Left ventricle myocardium inferior (tissue), 1 donor: ENCODE results near the gene FAM53A. TPM values are rescaled to one million over a fixed set of nuclear protein-coding genes. Genes with fewer than 3 reads are reported as not detected.

ENCODE experiments used
- DNase-seq: peaks from one replicate; pipeline ENCODE4 v3.0.0-alpha.2; 2020
- H3K27ac ChIP-seq: fragments of 200-600 bp; replicated peaks from 2 replicates; pipeline ENCODE4 v1.8.0; 2021
- H3K27me3 ChIP-seq: fragments of 200-600 bp; 2 replicates; pipeline ENCODE4 v1.8.0; 2021; ENCODE audit warnings: low read depth
- H3K36me3 ChIP-seq: fragments of 200-600 bp; 2 replicates; pipeline ENCODE4 v1.8.0; 2021
- H3K4me1 ChIP-seq: fragments of 200-600 bp; 2 replicates; pipeline ENCODE4 v1.8.0; 2021
- H3K4me3 ChIP-seq: fragments of 200-600 bp; 2 replicates; pipeline ENCODE4 v1.8.0; 2021; ENCODE audit warnings: mild to moderate bottlenecking, moderate library complexity
- H3K9me3 ChIP-seq: fragments of 200-600 bp; replicated peaks from 2 replicates; pipeline ENCODE4 v1.8.0; 2021
- intact Hi-C: fragments of 100-400 bp; cut with micrococcal nuclease; formaldehyde crosslinking; loops from one replicate; pipeline ENCODE4 v1.11.0; 2022
- total RNA-seq: library from RNA; stranded (reverse); fragmentation: NEBNext Ultra II Directional; extraction: Animal tissue kit (Norgen Biotek cat#: 25700); gene quantifications from one replicate; pipeline ENCODE4 v1.2.1, GENCODE V29; 2021
- TF ChIP-seq, protein P1 (sequence below): fragments of 200-600 bp; IDR thresholded peaks from 2 replicates; pipeline ENCODE4 v1.8.0; 2021; ENCODE audit warnings: antibody characterized with exemption, mild to moderate bottlenecking, borderline replicate concordance
- donor health status: DM: no; HTN: yes; CAD: no; lungs with severe emphysema.

FAM53A gene
- total RNA-seq, 1 donor from 2014 or later, result 0.71 TPM

DNA sequence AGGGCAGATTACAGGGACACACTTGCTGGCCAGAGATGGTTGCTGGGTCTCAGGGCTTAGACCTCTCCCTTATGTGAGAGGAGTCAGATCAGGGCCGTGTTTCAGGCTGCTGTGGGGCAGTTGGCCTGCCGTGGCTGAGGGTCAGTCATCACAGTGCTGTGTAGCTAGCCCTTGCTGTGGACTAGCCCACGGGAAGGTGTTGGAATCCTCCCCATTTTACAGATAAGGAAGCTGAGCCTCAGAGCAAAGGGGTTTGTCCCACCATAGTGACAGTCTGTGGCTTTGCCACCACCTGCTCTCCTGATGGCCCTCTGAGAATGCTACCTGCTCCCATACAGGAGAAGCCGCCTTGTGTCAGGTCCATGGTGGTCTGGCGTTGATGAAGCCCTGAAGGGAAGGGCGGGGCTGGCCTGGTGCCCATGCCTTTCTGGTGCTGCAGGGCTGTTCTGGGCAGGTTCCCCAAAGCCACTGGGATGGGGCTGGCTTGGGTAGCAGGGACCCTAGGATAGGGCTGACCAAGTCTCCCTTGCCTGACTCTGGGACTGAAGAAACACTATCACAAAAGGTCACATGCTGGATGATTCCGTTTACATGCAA lies 2.4 kb upstream of the FAM53A start:
- no peaks in the 10 kb centered on the region for H3K27me3 ChIP-seq
- TF ChIP-seq, protein P1, sequence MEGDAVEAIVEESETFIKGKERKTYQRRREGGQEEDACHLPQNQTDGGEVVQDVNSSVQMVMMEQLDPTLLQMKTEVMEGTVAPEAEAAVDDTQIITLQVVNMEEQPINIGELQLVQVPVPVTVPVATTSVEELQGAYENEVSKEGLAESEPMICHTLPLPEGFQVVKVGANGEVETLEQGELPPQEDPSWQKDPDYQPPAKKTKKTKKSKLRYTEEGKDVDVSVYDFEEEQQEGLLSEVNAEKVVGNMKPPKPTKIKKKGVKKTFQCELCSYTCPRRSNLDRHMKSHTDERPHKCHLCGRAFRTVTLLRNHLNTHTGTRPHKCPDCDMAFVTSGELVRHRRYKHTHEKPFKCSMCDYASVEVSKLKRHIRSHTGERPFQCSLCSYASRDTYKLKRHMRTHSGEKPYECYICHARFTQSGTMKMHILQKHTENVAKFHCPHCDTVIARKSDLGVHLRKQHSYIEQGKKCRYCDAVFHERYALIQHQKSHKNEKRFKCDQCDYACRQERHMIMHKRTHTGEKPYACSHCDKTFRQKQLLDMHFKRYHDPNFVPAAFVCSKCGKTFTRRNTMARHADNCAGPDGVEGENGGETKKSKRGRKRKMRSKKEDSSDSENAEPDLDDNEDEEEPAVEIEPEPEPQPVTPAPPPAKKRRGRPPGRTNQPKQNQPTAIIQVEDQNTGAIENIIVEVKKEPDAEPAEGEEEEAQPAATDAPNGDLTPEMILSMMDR, result no peak
- peaks cover 14% of the 10 kb centered on the region for H3K4me1 ChIP-seq
- intact Hi-C loops, result no loop called here
- no peaks in the 10 kb centered on the region for H3K9me3 ChIP-seq
- H3K4me3 ChIP-seq, result no peak overlapping the region
- peaks cover 14% of the 10 kb centered on the region for H3K36me3 ChIP-seq
- no peak overlapping the region for H3K27ac ChIP-seq
- DNase-seq, result no peak

DNA sequence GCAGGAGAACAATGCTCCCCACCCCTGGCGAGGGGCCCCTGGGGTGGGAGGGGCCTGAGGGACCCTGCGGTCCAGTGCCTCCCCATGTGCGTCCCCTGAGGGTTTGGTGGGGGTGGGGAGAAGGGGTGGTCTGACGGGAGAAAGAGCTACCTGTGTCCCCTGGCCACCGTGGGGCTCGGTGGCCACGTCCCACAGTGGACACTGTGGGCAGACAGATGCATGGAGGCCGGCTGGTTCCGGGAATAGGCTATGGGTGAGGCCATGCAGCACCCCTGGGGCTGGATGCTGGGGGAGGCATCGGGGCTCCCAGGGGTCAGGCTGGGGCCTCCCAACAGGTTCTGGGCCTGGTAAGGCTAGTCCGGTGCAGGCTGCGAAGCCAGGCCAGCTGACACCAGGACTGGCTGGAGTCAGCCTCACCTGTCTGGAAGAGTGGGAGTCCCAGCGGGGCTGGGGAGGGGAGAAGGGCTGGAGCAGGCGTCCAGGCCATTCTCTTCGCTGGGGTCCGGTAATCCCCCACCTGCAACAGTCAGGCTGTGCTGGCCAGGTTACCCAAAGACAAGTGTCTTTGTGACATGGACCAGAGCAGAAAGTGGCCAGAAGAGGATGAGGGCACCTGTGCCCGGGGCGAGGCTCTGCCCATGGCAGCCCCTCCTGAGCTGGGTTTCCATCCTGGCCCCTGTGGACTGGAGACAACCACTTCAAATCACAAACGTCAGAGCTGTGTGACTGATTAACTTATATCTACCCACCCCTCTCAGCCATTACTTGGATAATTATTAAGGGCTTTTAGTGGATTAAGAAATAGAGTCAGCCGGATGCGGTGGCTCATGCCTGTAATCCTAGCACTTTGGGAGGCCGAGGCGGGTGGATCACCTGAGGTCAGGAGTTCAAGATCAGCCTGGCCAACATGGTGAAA lies 1.4 kb upstream of the FAM53A start:
- Histone ChIP-seq H3K36me3 (peaks cover 4% of the 10 kb centered on the region), H3K9me3 (no peaks in the 10 kb centered on the region), H3K4me1 (peaks cover 14% of the 10 kb centered on the region), H3K27me3 (no peaks in the 10 kb centered on the region), H3K27ac (no peak overlapping the region), H3K4me3 (peak overlapping the region; percentile 77)
- TF ChIP-seq, protein P1, result no peak
- intact Hi-C loops, result no loop called here
- DNase-seq, result no peak

DNA sequence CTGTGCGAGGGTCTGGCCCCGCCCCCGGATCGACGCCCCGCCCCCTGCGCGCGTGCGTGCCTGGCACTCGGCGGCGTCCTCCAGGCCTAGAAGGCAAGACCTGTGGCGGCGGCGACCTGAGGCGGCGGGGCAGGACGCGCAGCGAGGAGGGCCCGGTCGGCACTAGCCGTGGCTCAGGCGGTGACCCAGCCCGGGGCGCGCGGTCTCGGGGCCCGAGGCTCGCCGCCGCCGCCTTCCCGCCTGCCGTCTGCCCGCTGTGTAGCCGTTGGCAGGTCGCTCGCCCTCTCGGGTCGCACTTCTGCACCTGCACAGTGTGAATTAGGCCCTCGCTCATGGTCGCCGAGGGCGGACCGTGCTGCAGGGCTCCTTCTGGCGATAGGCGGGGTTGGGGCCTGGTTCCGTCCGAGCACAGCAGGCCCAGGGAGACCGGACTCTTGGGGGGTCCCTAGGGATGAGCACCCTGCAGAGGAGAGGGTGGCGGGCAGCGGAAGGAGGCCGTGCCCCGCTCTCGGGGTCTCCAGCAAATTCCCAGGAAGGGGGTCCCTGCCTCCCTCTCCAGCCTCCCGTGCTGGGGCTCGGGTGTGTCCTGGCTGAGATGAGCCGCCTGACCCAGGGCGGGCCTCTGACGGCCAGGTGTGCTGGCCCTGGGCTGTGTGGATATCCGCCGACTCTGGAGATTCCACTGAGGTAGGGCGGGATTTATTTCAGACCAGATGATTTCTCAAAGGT lies 557 bp upstream of the FAM53A start:
- peak overlapping the region; percentile 77 for H3K4me3 ChIP-seq
- TF ChIP-seq, protein P1, result no peak
- peaks cover 14% of the 10 kb centered on the region for H3K4me1 ChIP-seq
- H3K27ac ChIP-seq, result peak overlapping the region; percentile 73
- no peak for DNase-seq
- H3K27me3 ChIP-seq, result no peaks in the 10 kb centered on the region
- no peaks in the 10 kb centered on the region for H3K36me3 ChIP-seq
- H3K9me3 ChIP-seq, result no peaks in the 10 kb centered on the region
- intact Hi-C loops, result no loop called here

DNA sequence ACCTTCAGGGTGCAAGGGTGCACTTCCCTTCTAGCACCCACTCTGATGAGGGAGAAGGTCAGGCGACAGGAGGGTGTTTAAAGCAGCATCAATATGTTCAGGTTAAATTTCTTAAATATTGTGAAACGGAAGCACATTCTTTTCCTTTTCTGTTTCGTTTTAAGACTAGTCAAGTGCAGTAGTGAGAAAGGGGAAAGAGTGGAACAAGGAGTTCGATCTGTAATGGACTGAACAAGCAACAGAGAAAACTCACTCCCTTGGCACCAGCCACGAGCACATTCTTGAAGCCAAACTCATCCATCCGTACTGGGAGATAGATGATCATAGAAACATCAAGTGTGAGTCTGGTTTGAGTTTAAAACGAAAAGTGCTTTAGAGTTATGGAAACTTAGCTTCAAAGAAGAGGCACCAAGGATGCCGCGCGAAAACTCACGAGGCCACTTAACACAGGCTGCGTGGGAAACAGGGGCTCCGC lies 815 bp downstream of the FAM53A start:
- Histone ChIP-seq H3K4me1 (peaks cover 14% of the 10 kb centered on the region), H3K9me3 (no peaks in the 10 kb centered on the region), H3K27ac (peak overlapping the region; percentile 67), H3K4me3 (peak overlapping the region; percentile 77), H3K36me3 (no peaks in the 10 kb centered on the region), H3K27me3 (no peaks in the 10 kb centered on the region)
- TF ChIP-seq, protein P1, result no peak
- intact Hi-C loops, result no loop called here
- no peak for DNase-seq

GRCh38 chr4:1682860-1683259 lies 1.3 kb downstream of the FAM53A start:
- H3K27me3 ChIP-seq, result no peaks in the 10 kb centered on the region
- intact Hi-C loops, result no loop called here

More at GRCh38 chr4:1682860-1683259, 1.3 kb downstream of the FAM53A start:
- no peaks in the 10 kb centered on the region for H3K36me3 ChIP-seq
- TF ChIP-seq, protein P1, result no peak
- peaks cover 14% of the 10 kb centered on the region for H3K4me1 ChIP-seq
- no peak for DNase-seq
- peak overlapping the region; percentile 77 for H3K4me3 ChIP-seq
- H3K9me3 ChIP-seq, result no peaks in the 10 kb centered on the region
- H3K27ac ChIP-seq, result peak overlapping the region; percentile 67
